Hepatocyte (in vitro differentiated cells): ENCODE data around the gene CDKN2A. TPM values are rescaled to one million over a fixed set of nuclear protein-coding genes. Genes with fewer than 3 reads are reported as not detected.
"Not testable (repeated sequence)": the region's sequence is repeated elsewhere in the genome, so short reads cannot be mapped to it uniquely, and the experiment has no call there.

Source experiments
- DNase-seq: peaks from one replicate; pipeline ENCODE4 v3.0.0-alpha.2; 2016; ENCODE audit warnings: low spot score
- H2AFZ ChIP-seq: fragments of 200-600 bp; sonication (generic); 2 replicates; pipeline ENCODE4 v1.6.0; 2016; ENCODE audit warnings: antibody characterized with exemption, mild to moderate bottlenecking
- H3K27ac ChIP-seq: fragments of 200-600 bp; sonication (generic); 2 replicates; pipeline ENCODE4 v1.5.1; 2016; ENCODE audit warnings: mild to moderate bottlenecking
- H3K27me3 ChIP-seq: fragments of 200-600 bp; sonication (generic); 2 replicates; pipeline ENCODE4 v1.6.1; 2016
- H3K36me3 ChIP-seq: fragments of 200-600 bp; sonication (generic); replicated peaks from 2 replicates; pipeline ENCODE4 v1.5.1; 2016; ENCODE audit warnings: low read depth; ENCODE audit not compliant: insufficient read depth
- H3K4me1 ChIP-seq: fragments of 200-600 bp; sonication (generic); 2 replicates; pipeline ENCODE4 v1.5.1; 2016; ENCODE audit warnings: mild to moderate bottlenecking, moderate library complexity; ENCODE audit not compliant: insufficient read depth
- H3K4me2 ChIP-seq: fragments of 200-600 bp; sonication (generic); 2 replicates; pipeline ENCODE4 v1.6.0; 2016
- H3K4me3 ChIP-seq: fragments of 200-600 bp; sonication (generic); 2 replicates; pipeline ENCODE4 v1.5.1; 2016; ENCODE audit warnings: mild to moderate bottlenecking
- H3K79me2 ChIP-seq: fragments of 200-600 bp; sonication (generic); 2 replicates; pipeline ENCODE4 v1.6.0; 2017; ENCODE audit warnings: mild to moderate bottlenecking
- H3K9me2 ChIP-seq: fragments of 200-600 bp; sonication (generic); replicated peaks from 2 replicates; pipeline ENCODE4 v1.6.0; 2017; ENCODE audit warnings: mild to moderate bottlenecking; ENCODE audit not compliant: insufficient read depth
- H3K9me3 ChIP-seq: fragments of 200-600 bp; sonication (generic); 2 replicates; pipeline ENCODE4 v1.5.1; 2016; ENCODE audit warnings: low read depth, mild to moderate bottlenecking
- H4K20me1 ChIP-seq: fragments of 200-600 bp; sonication (generic); 2 replicates; pipeline ENCODE4 v1.6.0; 2016; ENCODE audit warnings: mild to moderate bottlenecking; ENCODE audit not compliant: insufficient read depth, poor library complexity, severe bottlenecking
- EZH2 ChIP-seq: fragments of 200-600 bp; sonication (generic); IDR thresholded peaks from 2 replicates; pipeline ENCODE4 v1.6.1; 2016; ENCODE audit warnings: antibody characterized with exemption, mild to moderate bottlenecking, borderline replicate concordance
- EZH2phosphoT487 ChIP-seq: fragments of 200-600 bp; sonication (generic); IDR thresholded peaks from one replicate; pipeline ENCODE4 v1.6.1; 2018; ENCODE audit warnings: antibody characterized with exemption, mild to moderate bottlenecking, low read depth, moderate library complexity; ENCODE audit not compliant: unreplicated experiment, severe bottlenecking
- WGBS: methylation state at CpG from one replicate; pipeline ENCODE4 v1.1.6; 2016; ENCODE audit warnings: low lambda C conversion rate; ENCODE audit errors: missing lambda C conversion rate; 5-methylcytosine and 5-hydroxymethylcytosine counted together
- polyA plus RNA-seq: library from polyadenylated mRNA; unstranded; fragments of >200 nt; fragmentation: Nextera tagmentation; extraction: Ambion mirVana; gene quantifications from 2 replicates; pipeline ENCODE4 v1.2.1, GENCODE V29; 2016
- total RNA-seq: library from RNA; depleted of rRNA; stranded (reverse); fragments of >200 nt; gene quantifications from 2 replicates; pipeline ENCODE4 v1.2.3, GENCODE V29; 2014
- TF ChIP-seq, protein P1 (sequence below): fragments of 200-600 bp; sonication (generic); IDR thresholded peaks from 2 replicates; pipeline ENCODE4 v1.5.1; 2016; ENCODE audit warnings: antibody characterized with exemption, mild to moderate bottlenecking; ENCODE audit not compliant: poor library complexity

Gene CDKN2A
- total and polyA plus RNA-seq, 2 experiments from 2014 or later, result 0.90 to 2.9 TPM

DNA sequence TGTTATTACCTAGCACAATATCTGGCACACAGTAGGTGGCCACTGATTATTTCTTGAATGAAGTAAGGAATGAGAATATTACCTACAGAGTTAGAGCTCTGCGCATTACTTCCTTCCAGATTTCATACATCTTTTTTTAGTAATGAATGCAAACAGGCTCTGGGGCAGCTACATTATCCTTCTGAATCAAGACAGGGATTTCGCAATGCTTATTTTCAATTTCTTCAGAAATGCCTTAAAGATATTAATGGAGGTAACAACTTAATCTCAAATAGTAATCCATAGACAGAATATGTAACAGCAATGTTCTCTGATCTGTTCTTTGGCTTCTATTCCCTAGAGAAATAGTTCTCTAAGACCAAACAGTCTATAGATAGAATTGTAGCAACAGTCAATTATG, 32.6 kb downstream of the CDKN2A start:
- Histone ChIP-seq H3K4me2 (no peak overlapping the region), H3K79me2 (no peaks in the 10 kb centered on the region), H3K27ac (no peak overlapping the region), H2AFZ (no peak overlapping the region), H4K20me1 (no peaks in the 10 kb centered on the region), H3K4me3 (no peak overlapping the region), H3K9me2 (no peaks in the 10 kb centered on the region), H3K36me3 (no peaks in the 10 kb centered on the region), H3K27me3 (peaks cover 52% of the 10 kb centered on the region), H3K9me3 (no peaks in the 10 kb centered on the region), H3K4me1 (peaks cover 11% of the 10 kb centered on the region)
- WGBS, result 97% methylated on average over 2 of the region's 2 CpGs
- TF ChIP-seq, protein P1, sequence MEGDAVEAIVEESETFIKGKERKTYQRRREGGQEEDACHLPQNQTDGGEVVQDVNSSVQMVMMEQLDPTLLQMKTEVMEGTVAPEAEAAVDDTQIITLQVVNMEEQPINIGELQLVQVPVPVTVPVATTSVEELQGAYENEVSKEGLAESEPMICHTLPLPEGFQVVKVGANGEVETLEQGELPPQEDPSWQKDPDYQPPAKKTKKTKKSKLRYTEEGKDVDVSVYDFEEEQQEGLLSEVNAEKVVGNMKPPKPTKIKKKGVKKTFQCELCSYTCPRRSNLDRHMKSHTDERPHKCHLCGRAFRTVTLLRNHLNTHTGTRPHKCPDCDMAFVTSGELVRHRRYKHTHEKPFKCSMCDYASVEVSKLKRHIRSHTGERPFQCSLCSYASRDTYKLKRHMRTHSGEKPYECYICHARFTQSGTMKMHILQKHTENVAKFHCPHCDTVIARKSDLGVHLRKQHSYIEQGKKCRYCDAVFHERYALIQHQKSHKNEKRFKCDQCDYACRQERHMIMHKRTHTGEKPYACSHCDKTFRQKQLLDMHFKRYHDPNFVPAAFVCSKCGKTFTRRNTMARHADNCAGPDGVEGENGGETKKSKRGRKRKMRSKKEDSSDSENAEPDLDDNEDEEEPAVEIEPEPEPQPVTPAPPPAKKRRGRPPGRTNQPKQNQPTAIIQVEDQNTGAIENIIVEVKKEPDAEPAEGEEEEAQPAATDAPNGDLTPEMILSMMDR, result no peak
- TF ChIP-seq EZH2, result no peak
- no peak for TF ChIP-seq EZH2phosphoT487
- no peak for DNase-seq

- not testable (repeated sequence) for DNase-seq, H3K36me3 ChIP-seq, H3K79me2 ChIP-seq, H3K4me3 ChIP-seq, H3K27ac ChIP-seq, H3K4me1 ChIP-seq, H3K4me2 ChIP-seq, H3K9me2 ChIP-seq, H3K9me3 ChIP-seq, H2AFZ ChIP-seq, H4K20me1 ChIP-seq
- H3K27me3 ChIP-seq, result peaks cover 35% of the 10 kb centered on the region
- whole genome bisulfite sequencing, result 94% methylated on average over 22 of the region's 33 CpGs
Measured at GRCh38 chr9:21959268-21959667, 34.9 kb downstream of the CDKN2A start.

DNA sequence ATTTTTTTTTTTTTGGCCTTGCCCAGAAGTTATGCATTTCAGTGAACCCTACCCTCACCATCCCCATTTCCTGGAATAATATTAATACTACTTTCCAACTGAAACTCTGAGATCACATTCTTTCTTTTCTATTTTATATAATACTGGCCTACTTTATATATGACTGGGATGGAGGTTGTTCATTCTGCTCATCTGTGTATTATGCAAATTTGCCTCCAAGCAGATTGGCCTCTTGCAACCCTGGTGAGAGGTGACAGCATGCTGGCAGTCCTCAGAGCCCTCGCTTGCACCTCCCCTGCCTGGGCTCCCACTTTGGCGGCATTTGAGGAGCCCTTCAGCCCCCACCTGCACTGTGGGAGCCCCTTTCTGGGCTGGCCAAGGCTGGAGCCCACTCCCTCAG, 35.4 kb downstream of the CDKN2A start:
- Histone ChIP-seq H3K27ac (no peak overlapping the region), H3K9me3 (no peaks in the 10 kb centered on the region), H2AFZ (no peak overlapping the region), H3K9me2 (no peaks in the 10 kb centered on the region), H3K27me3 (peaks cover 31% of the 10 kb centered on the region), H3K4me2 (no peak overlapping the region), H3K36me3 (no peaks in the 10 kb centered on the region), H3K4me1 (no peaks in the 10 kb centered on the region), H3K4me3 (no peak overlapping the region), H3K79me2 (no peaks in the 10 kb centered on the region), H4K20me1 (no peaks in the 10 kb centered on the region)
- DNase-seq, result no peak
- no peak for TF ChIP-seq EZH2
- no peak for TF ChIP-seq EZH2phosphoT487
- TF ChIP-seq, protein P1, result no peak
- 84% methylated on average over 2 of the region's 2 CpGs for WGBS

DNA sequence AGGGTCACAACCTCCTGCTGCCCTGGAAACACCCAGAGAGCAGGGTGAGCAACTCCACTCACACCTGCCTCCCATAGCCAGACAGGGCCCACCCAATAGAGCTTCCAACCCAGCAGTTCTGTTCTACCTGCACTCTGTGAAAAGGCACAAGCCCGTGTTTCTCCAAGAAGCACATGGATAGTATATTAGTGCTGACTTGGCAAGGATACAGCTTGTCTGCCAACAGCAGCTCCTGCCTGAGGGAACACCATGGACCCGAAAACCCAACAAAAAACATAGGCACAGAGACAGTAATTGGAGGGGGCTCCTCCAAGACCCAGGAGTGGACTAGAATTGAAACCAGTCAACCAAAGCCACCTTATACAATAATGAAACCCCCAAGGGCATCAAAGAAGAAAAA, 48.6 kb downstream of the CDKN2A start:
- 94% methylated on average over 2 of the region's 2 CpGs for WGBS
- no peak overlapping the region for H3K4me2 ChIP-seq
- no peaks in the 10 kb centered on the region for H4K20me1 ChIP-seq
- no peaks in the 10 kb centered on the region for H3K9me2 ChIP-seq
- no peaks in the 10 kb centered on the region for H3K79me2 ChIP-seq
- DNase-seq, result no peak
- TF ChIP-seq EZH2phosphoT487 (no peak), EZH2 (no peak)
- TF ChIP-seq, protein P1, result no peak
- peaks cover 5% of the 10 kb centered on the region for H3K27me3 ChIP-seq
- H3K4me3 ChIP-seq, result no peak overlapping the region
- H2AFZ ChIP-seq, result no peak overlapping the region
- H3K36me3 ChIP-seq, result no peaks in the 10 kb centered on the region
- H3K9me3 ChIP-seq, result no peaks in the 10 kb centered on the region
- H3K27ac ChIP-seq, result no peak overlapping the region
- H3K4me1 ChIP-seq, result no peaks in the 10 kb centered on the region
